Activated effector memory CD4-positive, alpha-beta T cell treated with Interleukin-2 at 50 U/mL for 16 hours (primary cell): ENCODE data around the gene NKPD1.

Experiments
- DNase-seq: peaks from one replicate; pipeline ENCODE4 v3.0.0-alpha.2; 2020

Gene NKPD1

DNA sequence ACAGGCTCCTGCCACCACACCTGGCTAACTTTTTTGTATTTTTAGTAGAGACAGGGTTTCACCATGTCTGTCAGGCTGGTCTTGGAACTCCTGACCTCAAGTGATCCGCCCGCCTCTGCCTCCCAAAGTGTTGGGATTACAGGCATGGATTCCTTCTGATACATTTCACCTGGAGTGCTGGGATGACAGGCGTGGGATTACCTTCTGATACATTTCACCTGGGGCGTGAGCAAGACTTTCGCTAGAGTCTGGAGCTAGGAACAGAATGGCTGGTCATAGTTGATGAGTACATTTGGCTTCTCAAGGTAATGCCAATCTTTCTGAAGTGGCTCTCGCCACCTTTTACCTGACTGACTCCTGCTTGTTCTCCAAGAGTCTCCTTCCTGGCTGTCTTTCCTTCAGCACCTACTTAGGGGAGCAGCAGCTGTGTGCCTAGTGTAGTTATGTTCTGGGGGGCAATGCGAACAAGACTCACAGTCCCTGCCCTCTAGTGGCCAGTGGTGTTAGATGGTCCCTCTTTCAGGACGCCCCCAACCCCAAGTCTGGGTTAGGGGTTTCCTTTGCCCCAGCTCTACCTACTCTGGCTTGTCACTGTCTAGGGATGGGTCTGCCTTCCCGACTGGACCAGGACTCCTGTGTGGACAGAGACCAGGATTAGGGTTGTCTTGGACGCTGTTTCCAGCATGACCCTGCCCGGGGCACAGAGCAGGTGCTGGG lies 48.5 kb downstream of the NKPD1 start:
- no peak for DNase-seq
